ENCODE measurements around the gene MSH6.

Gene MSH6

GRCh38 chr2:47783486-47784351, 774 bp downstream of the MSH6 start:
- peak; percentile 69 for DNase-seq

DNA sequence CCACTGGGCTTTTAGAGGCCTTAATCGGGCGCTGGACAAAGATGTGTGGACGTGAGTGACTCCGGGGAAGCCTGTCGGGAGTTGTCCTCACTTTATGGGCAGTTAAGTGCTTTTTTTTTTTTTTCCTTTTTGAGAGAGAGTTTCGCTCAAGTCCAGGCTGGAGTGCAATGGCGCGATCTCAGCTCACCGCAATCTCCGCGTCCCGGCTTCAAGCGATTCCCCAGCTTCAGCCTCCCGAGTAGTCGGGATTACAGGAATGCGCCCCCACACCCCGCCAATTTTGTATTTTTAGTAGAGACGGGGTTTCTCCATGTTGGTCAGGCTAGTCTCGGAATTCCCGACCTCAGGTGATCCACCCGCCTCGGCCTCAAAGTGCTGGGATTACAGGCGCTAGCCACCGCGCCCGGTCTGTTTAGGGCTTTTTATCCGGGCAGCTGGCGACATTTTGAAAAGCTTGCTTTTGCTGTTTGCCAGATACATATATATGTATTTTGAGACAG, 1.5 kb downstream of the MSH6 start:
- no peak for DNase-seq

GRCh38 chr2:47785986-47786385, 3.0 kb downstream of the MSH6 start:
- DNase-seq = no peak

- no peak for DNase-seq
Observed at GRCh38 chr2:47796090-47796697, 13.2 kb downstream of the MSH6 start.

DNA sequence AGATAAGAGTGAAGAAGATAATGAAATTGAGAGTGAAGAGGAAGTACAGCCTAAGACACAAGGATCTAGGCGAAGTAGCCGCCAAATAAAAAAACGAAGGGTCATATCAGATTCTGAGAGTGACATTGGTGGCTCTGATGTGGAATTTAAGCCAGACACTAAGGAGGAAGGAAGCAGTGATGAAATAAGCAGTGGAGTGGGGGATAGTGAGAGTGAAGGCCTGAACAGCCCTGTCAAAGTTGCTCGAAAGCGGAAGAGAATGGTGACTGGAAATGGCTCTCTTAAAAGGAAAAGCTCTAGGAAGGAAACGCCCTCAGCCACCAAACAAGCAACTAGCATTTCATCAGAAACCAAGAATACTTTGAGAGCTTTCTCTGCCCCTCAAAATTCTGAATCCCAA, 15.7 kb downstream of the MSH6 start:
- no peak for DNase-seq

GRCh38 chr2:47799031-47799609, 16.2 kb downstream of the MSH6 start:
- DNase-seq = no peak

- DNase-seq = no peak
Observed at GRCh38 chr2:47801118-47801517, 18.2 kb downstream of the MSH6 start.

GRCh38 chr2:47803363-47803762, 20.4 kb downstream of the MSH6 start:
- no peak for DNase-seq

- no peak for DNase-seq
Observed at GRCh38 chr2:47803770-47804169, 20.8 kb downstream of the MSH6 start.

DNA sequence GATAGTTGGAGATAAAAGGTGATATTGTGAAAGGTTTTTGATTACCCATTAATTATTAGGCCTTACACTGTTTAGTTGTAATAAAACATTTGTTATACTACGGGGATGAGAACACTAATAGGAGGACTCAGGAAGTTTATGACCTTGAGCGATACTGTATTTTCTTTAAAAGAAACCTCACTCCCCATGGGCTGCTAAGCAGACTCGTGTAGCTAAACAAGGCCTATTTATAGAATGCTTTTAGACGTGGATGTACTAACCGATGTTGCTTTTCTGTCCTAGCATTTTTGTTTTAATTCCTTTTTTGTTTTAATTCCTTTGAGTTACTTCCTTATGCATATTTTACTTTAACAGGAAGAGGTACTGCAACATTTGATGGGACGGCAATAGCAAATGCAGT, 22.9 kb downstream of the MSH6 start:
- no peak for DNase-seq

DNA sequence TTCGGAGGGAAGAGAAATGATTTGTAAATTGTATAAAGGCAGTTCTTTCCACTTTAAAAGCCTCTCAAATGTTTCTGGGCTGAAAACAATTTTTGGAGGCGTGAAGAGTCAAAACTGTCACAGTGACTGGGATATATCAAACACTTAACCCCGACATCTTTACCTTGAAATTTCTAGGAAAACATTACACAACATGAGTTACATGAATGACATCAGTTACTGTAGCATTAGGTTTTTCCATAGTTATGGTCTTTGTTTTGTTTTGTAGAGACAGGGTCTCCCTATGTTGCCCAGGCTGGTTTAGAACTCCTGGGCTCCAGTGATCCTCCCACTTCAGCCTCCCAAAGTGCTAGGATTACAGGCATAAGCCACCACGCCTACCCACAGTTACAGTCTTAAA, 25.7 kb downstream of the MSH6 start:
- no peak for DNase-seq

DNA sequence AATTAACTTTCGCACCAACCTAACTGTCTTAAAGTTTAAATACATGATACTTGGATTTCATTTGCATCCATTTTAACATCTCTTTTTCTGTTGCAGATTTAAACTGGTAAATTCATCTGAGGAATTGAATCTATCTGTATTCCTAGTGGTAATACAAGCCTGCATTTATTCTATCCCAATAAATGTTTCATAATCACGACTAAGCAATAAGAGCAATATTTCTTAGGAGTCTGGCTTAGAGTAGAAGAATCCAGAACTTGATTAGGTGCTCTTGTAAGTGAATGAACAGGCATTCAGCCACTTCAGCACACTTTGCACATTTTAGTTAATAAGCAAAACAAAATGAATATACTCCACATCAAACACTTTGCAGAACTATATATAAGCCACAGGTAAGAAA, 27.0 kb downstream of the MSH6 start:
- no peak for DNase-seq

DNA sequence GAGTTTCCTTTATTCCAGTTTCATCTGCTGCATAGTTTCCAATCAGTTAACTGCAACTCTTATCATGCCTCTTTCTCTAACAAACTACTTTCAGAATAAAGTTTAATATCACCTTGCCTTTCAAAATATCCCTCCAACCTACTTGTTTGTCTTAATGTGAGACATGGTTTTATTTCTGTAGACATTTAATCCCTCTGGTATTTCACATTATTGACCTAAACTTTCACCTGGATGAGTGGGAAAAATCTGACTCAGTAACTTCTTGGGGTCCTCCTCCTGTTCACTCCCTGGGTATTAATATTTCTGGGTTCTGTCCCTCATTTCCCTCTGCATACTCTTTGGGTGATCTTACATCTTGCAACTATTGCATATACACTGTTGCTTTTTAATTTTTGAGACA, 27.9 kb downstream of the MSH6 start:
- DNase-seq = no peak

DNA sequence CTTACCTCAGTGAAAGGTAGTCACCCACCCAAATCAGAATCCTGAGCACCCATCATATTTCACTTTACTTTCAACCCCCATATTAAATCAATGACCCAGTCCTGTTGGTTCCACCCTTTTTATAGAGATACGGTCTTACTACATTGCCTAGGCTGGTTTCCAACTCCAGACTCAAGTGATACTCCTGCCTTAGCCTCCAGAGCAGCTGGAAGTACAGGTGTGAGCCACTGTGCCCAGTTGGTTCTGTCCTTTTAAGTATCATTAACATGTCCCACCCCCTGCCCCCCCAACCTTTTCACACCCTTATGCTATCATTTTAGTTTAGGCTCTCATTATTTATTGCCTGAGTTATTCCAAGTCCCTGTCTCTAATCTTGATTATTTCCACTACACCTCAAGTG, 28.7 kb downstream of the MSH6 start:
- DNase-seq = no peak

GRCh38 chr2:47815764-47816163, 32.8 kb downstream of the MSH6 start:
- no peak for DNase-seq

GRCh38 chr2:47818777-47819176, 35.8 kb downstream of the MSH6 start:
- no peak for DNase-seq

GRCh38 chr2:47819834-47820233, 36.9 kb downstream of the MSH6 start:
- no peak for DNase-seq

- DNase-seq = no peak
Observed at GRCh38 chr2:47822518-47822917, 39.6 kb downstream of the MSH6 start.

- no peak for DNase-seq
Observed at GRCh38 chr2:47833516-47833968, 50.6 kb downstream of the MSH6 start.

DNA sequence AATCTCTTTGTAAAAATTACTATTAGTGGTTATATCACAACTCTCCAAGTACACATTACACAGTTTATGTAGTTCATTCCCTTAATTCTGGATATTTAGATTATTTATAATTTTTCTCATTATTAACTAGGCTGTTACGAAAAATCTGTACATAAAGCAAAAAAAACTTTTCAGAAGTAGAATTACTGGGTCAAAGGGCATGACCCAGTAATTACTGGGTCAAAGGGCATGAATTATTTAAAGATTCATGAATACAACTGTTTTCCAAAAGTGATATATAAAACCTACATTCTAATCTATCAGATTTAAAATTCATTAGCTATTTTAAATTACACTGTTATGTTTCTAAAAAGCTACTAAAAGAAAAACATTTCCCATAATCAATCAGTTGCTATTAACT, 55.3 kb downstream of the MSH6 start:
- DNase-seq = no peak

DNA sequence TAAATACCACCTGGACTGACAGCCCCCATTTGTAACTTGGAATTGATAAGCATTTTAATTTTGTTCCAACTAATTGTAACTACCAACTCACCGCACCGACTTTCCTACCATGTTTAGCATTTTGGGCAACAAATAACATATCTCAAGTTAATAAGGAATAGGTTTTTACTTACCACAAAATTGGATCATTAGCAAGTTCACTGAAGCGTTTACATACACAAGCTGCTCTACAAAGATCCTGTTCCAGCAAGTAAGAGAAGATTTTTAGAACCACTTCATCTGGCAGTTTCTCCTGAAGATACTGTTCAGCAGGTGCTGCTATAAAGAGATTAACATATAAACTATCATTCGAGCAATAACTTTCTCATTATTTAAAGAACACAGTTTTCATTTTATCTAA, 55.7 kb downstream of the MSH6 start:
- no peak for DNase-seq

- DNase-seq = no peak
Observed at GRCh38 chr2:47842846-47843245, 59.9 kb downstream of the MSH6 start.

DNA sequence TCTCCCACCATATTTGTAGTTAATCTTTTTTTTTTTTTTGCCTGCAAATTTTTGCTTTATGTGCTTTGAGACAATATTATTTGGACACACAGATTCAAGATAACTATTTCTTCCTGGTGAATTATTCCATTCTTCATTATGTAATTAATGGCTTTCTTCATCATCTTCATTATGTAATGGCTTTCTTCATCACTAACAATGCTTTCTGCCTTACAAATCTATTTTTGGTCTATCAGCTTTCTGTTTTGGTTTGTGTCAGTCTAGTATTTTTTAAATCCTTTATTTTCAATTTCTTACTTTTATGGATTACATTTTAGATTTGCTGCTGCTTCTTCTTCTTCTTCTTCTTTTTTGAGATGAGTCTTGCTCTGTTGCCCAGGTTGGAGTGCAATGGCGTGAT, 60.5 kb downstream of the MSH6 start:
- DNase-seq = no peak

DNA sequence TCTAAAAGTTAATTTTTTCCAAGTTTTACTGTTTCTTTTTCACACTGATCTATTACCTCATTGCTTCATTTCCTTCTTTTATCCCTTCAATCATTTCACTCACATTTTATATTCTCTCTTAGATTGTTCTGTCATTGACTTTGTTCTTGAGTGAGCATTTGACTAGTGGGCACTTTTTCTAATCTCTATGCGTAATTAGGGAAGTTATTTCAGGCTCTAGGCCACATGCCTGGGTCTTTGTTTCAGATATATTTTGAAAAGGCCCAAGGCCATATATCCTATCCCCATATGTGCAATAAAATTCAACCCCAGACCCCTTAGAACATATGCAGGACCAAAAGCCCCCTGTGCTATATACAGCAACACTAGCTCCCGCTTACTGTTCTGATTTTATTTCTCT, 61.2 kb downstream of the MSH6 start:
- DNase-seq = no peak
